Cardiac muscle cell (in vitro differentiated cells and primary cell): ENCODE data around the gene EPHA4. TPM values are rescaled to one million over a fixed set of nuclear protein-coding genes. Genes with fewer than 3 reads are reported as not detected.

ENCODE experiments used
- DNase-seq, 2 donors: peaks; one replicate each; pipeline versions ENCODE4 v3.0.0 to v3.0.0-alpha.2; 2010 to 2017; ENCODE audit warnings: low read depth in 1 of 2, low spot score in 1 of 2
- H3K27ac ChIP-seq: fragments of 200-600 bp; sonication (generic); 2 replicates; pipeline ENCODE4 v1.5.1; 2016
- H3K27me3 ChIP-seq: fragments of 200-600 bp; sonication (generic); 2 replicates; pipeline ENCODE4 v1.6.0; 2016; ENCODE audit warnings: control low read depth
- H3K36me3 ChIP-seq: fragments of 200-600 bp; sonication (generic); 2 replicates; pipeline ENCODE4 v1.5.1; 2016; ENCODE audit warnings: control low read depth
- H3K4me1 ChIP-seq: fragments of 200-600 bp; sonication (generic); 2 replicates; pipeline ENCODE4 v1.8.1; 2017; ENCODE audit warnings: low read depth, mild to moderate bottlenecking, mixed run types
- H3K4me3 ChIP-seq: fragments of 200-600 bp; sonication (generic); 2 replicates; pipeline ENCODE4 v1.5.1; 2016; ENCODE audit warnings: mild to moderate bottlenecking
- H3K9me3 ChIP-seq: fragments of 200-600 bp; sonication (generic); 2 replicates; pipeline ENCODE4 v1.5.1; 2017; ENCODE audit warnings: low read depth, mild to moderate bottlenecking, control low read depth
- CTCF ChIP-seq: IDR thresholded peaks from 2 replicates; pipeline ENCODE4 v1.5.1; 2012; ENCODE audit warnings: low read depth, mild to moderate bottlenecking, low read length
- polyA plus RNA-seq: library from polyadenylated mRNA; unstranded; fragments of >200 nt; fragmentation: Nextera tagmentation; extraction: Ambion mirVana; gene quantifications from 2 replicates; pipeline ENCODE4 v1.2.1, GENCODE V29; 2016
- total RNA-seq: library from RNA; depleted of rRNA; stranded (reverse); fragments of >200 nt; gene quantifications from 2 replicates; pipeline ENCODE4 v1.2.3, GENCODE V29; 2016

Gene EPHA4
- total and polyA plus RNA-seq, 2 experiments from 2014 or later = 21.2 to 70.2 TPM

- H3K9me3 ChIP-seq = no peaks in the 10 kb centered on the region
- no peaks in the 10 kb centered on the region for H3K27me3 ChIP-seq
- H3K27ac ChIP-seq = no peak overlapping the region
- H3K36me3 ChIP-seq = peaks cover 6% of the 10 kb centered on the region
- H3K4me1 ChIP-seq = peaks cover 6% of the 10 kb centered on the region
- H3K4me3 ChIP-seq = no peak overlapping the region
- no peak for DNase-seq
- no peak for TF ChIP-seq CTCF
Measured at GRCh38 chr2:221482666-221483455, 89.2 kb downstream of the EPHA4 start.

- Histone ChIP-seq H3K27me3 (no peaks in the 10 kb centered on the region), H3K4me3 (no peak overlapping the region), H3K4me1 (peaks cover 6% of the 10 kb centered on the region), H3K9me3 (no peaks in the 10 kb centered on the region), H3K27ac (no peak overlapping the region), H3K36me3 (peaks cover 6% of the 10 kb centered on the region)
- no peak for DNase-seq
- no peak for TF ChIP-seq CTCF
Measured at GRCh38 chr2:221480821-221481220, 91.3 kb downstream of the EPHA4 start.

- Histone ChIP-seq H3K27me3 (no peaks in the 10 kb centered on the region), H3K4me1 (peaks cover 6% of the 10 kb centered on the region), H3K27ac (no peak overlapping the region), H3K9me3 (no peaks in the 10 kb centered on the region), H3K4me3 (no peak overlapping the region), H3K36me3 (peaks cover 6% of the 10 kb centered on the region)
- TF ChIP-seq CTCF = no peak
- DNase-seq = no peak
Measured at GRCh38 chr2:221480163-221480562, 91.9 kb downstream of the EPHA4 start.

- Histone ChIP-seq H3K36me3 (peaks cover 6% of the 10 kb centered on the region), H3K4me3 (no peak overlapping the region), H3K27ac (no peak overlapping the region), H3K27me3 (no peaks in the 10 kb centered on the region), H3K4me1 (peaks cover 6% of the 10 kb centered on the region), H3K9me3 (no peaks in the 10 kb centered on the region)
- no peak for TF ChIP-seq CTCF
- DNase-seq = no peak
Measured at GRCh38 chr2:221478485-221478863, 93.6 kb downstream of the EPHA4 start.

- no peaks in the 10 kb centered on the region for H3K9me3 ChIP-seq
Measured at GRCh38 chr2:221477714-221478484, 94.2 kb downstream of the EPHA4 start.

More at GRCh38 chr2:221477714-221478484, 94.2 kb downstream of the EPHA4 start:
- Histone ChIP-seq H3K4me3 (no peak overlapping the region), H3K4me1 (peaks cover 6% of the 10 kb centered on the region), H3K36me3 (peaks cover 6% of the 10 kb centered on the region), H3K27ac (no peak overlapping the region), H3K27me3 (no peaks in the 10 kb centered on the region)
- no peak for DNase-seq
- TF ChIP-seq CTCF = no peak
